WERI-Rb-1 (cell line): ENCODE results near the gene SLC30A5.
"Not testable (repeated sequence)": the region's sequence is repeated elsewhere in the genome, so short reads cannot be mapped to it uniquely, and the experiment has no call there.

ENCODE experiments used
- DNase-seq: peaks from one replicate; pipeline ENCODE4 v3.0.0-alpha.2; 2020
- H3K27ac ChIP-seq: fragments of 250-450 bp; sonication (Bioruptor Pico); 2 replicates; pipeline ENCODE4 v1.5.1; 2020; ENCODE audit warnings: mild to moderate bottlenecking, moderate library complexity
- H3K27me3 ChIP-seq: fragments of 250-450 bp; sonication (Bioruptor Pico); 2 replicates; pipeline ENCODE4 v1.5.1; 2021; ENCODE audit warnings: mild to moderate bottlenecking, low read depth, moderate library complexity; ENCODE audit not compliant: insufficient read depth, severe bottlenecking
- H3K36me3 ChIP-seq: fragments of 250-450 bp; sonication (Bioruptor Pico); 2 replicates; pipeline ENCODE4 v1.5.1; 2020; ENCODE audit warnings: mild to moderate bottlenecking, moderate library complexity
- H3K4me3 ChIP-seq: 2 replicates; pipeline ENCODE4 v1.5.1; 2011; ENCODE audit warnings: low read depth, mild to moderate bottlenecking, control low read depth, low read length
- H3K9me3 ChIP-seq: fragments of 250-450 bp; sonication (Bioruptor Pico); 2 replicates; pipeline ENCODE4 v1.5.1; 2021; ENCODE audit warnings: mild to moderate bottlenecking, moderate library complexity; ENCODE audit not compliant: severe bottlenecking
- CTCF ChIP-seq: IDR thresholded peaks from 2 replicates; pipeline ENCODE4 v1.5.1; 2011; ENCODE audit warnings: low read depth, mild to moderate bottlenecking, control low read depth, inconsistent platforms, low read length

Gene SLC30A5

DNA sequence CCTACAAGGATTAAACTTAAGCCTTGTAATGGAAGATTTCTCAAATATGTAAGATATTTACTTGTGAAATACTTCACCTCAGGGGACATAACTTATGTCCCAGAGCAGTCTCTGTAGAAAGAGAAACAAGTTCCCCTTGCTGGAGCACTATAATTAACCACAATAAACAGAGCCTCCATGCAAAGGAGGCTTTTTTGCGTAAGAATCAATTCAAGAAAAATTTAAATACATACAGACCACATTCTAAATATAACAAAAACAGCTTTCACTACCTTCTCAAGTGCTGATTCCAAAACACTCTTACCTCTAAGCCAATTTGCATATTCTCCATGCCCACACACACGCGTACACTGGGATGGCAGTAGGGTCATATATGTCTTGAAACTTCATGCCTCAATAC is 42.5 kb downstream of the SLC30A5 start:
- Histone ChIP-seq H3K27ac (no peak overlapping the region), H3K9me3 (peaks cover 5% of the 10 kb centered on the region), H3K27me3 (no peaks in the 10 kb centered on the region), H3K4me3 (no peak overlapping the region), H3K36me3 (no peaks in the 10 kb centered on the region)
- no peak for TF ChIP-seq CTCF
- DNase-seq: no peak

DNA sequence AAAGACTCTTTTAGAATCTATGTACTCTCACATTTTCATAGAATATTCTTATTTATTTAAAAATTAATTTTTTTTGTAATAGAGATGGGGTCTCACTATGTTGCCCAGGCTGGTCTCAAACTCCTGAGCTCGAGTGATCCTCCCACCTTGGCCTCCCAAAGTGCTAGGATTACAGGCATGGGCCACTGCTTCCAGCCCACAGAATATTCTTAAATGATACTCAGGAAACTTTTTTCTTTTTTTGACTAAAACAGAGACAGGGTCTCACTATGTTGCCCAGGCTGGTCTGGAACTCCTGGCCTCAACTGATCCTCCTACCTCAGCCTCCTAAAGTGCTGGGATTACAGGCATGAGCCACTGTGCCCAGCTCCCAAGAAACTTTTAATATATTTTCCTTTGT is 43.4 kb downstream of the SLC30A5 start:
- not testable (repeated sequence) for H3K4me3 ChIP-seq, DNase-seq, H3K9me3 ChIP-seq, H3K27me3 ChIP-seq, H3K27ac ChIP-seq, H3K36me3 ChIP-seq

DNA sequence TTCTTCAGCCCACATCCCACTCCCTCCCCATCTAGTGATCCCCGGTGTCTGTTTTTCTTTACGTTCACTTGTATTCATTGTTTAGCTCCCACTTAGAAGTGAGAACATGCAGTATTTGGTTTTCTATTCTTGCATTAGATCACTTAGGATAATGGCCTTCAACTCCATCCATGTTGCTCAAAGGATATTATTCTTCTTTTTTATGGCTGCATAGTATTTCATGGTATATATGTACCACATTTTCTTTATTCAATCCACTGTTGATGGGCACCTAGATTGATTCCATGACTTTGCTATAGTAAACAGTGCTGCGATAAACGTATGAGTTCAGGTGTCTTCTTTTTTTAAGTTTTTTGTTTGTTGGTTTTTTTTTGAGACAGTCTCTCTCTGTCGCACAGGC is 44.0 kb downstream of the SLC30A5 start:
- peaks cover 5% of the 10 kb centered on the region for H3K9me3 ChIP-seq
- no peak overlapping the region for H3K27ac ChIP-seq
- no peaks in the 10 kb centered on the region for H3K27me3 ChIP-seq
- no peak for TF ChIP-seq CTCF
- no peak overlapping the region for H3K4me3 ChIP-seq
- H3K36me3 ChIP-seq: no peaks in the 10 kb centered on the region
- no peak for DNase-seq

DNA sequence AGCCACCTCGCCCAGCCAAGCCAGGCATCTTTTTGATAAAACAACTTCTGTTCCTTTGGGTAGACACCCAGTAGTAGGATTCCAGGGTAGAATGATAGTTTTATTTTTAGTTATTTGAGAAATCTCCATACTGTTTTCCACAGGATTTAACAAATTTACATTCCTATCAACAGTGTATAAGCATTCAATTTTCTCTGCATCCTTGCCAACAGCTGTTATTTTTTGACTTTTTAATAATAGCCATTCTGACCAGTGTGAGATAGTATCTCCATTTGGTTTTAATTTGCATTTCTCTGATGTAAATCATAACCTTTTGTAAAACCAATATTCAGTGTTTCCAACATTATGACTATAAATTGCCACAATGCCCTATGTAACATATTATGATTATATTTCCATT is 45.0 kb downstream of the SLC30A5 start:
- Histone ChIP-seq H3K27me3 (no peaks in the 10 kb centered on the region), H3K4me3 (no peak overlapping the region), H3K9me3 (peaks cover 5% of the 10 kb centered on the region), H3K36me3 (no peaks in the 10 kb centered on the region), H3K27ac (no peak overlapping the region)
- DNase-seq: no peak
- TF ChIP-seq CTCF: no peak

DNA sequence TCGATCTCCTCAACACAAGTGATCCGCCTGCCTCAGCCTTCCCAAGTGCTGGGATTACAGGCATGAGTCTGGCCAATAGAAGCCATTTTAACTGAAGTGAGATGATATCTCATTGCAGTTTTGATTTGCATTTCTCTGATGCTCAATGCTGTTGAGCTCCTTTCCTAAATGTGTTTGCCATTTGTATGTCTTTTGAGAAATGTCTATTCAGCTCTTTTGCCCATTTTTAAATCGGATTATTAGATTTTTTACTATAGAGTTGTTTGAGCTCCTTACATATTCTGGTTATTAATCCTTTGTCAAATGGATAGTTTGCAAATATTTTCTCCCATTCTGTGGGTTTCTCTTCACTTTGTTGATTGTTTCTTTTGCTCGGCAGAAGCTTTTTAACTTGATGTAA is 46.4 kb downstream of the SLC30A5 start:
- not testable (repeated sequence) for DNase-seq, H3K9me3 ChIP-seq, H3K27me3 ChIP-seq, H3K4me3 ChIP-seq, H3K27ac ChIP-seq, H3K36me3 ChIP-seq

- DNase-seq: no peak
- H3K27me3 ChIP-seq: no peaks in the 10 kb centered on the region
- H3K27ac ChIP-seq: no peak overlapping the region
- H3K9me3 ChIP-seq: peaks cover 5% of the 10 kb centered on the region
- no peak for TF ChIP-seq CTCF
- H3K36me3 ChIP-seq: no peaks in the 10 kb centered on the region
- H3K4me3 ChIP-seq: no peak overlapping the region
Observed at GRCh38 chr5:69140827-69141226, 47.0 kb downstream of the SLC30A5 start.

- H3K27me3 ChIP-seq, H3K4me3 ChIP-seq, H3K9me3 ChIP-seq, DNase-seq, H3K27ac ChIP-seq, H3K36me3 ChIP-seq: not testable (repeated sequence)
Observed at GRCh38 chr5:69148576-69148975, 54.8 kb downstream of the SLC30A5 start.
